Measurements from ENCODE around the gene RGR.

The RGR gene, protein sequence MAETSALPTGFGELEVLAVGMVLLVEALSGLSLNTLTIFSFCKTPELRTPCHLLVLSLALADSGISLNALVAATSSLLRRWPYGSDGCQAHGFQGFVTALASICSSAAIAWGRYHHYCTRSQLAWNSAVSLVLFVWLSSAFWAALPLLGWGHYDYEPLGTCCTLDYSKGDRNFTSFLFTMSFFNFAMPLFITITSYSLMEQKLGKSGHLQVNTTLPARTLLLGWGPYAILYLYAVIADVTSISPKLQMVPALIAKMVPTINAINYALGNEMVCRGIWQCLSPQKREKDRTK

DNA sequence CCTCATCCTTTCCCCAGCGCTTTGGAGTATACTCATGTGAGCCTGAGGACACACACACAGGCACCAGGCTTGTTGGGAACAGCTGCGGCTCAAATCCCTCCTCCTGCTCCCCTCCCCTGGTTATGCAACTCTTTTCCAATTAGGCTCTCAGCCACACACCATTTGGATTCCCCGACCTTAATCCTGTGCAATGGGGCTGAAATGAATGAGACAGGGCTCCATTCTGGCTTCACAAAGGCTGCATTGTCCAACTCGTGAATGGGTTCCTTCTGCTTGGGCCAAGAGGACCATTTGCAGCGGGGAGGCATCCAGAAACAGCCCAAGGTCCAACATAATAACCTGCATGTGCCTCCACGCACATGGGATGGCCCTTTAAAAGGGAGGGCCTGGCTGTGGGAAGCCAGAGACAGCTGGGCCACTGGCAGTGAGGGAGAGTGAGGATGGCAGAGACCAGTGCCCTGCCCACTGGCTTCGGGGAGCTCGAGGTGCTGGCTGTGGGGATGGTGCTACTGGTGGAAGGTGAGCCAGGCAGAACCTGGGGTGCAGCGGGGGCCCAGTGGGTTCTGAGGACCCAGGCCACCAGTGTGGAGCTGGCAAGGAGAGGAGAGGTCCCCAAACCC lies at the start of gene RGR:
TSS of gene RGR (plus strand) at position 403 of the 620 bp plus-strand sequence. CDS start at position 441, 38 bp downstream.
- DNase-seq (ENCODE audit: insufficient read length, low spot score) (no peak), FAIRE-seq (no peak)

DNA sequence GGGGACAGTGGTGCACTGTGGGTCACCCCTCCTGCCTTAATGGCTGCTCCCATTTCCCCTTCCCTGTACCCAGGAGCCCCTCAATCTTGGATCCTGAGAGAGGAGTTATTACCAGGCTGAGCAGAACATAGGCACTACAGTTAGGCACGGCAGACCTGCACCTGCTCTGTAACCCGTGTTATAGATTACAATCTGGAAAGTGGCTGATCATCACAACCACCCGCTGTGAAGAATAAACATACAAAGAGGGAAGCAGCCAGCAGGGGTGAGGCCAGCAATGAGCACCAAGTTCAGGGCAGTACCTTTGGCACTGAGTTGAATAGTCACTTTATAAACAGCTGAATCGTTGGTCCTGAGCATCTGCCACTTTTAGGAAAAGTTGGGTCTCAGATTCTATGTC lies 48.8 kb upstream of the RGR start:
- FAIRE-seq: no peak
- DNase-seq (ENCODE audit: insufficient read length, low spot score): no peak

DNA sequence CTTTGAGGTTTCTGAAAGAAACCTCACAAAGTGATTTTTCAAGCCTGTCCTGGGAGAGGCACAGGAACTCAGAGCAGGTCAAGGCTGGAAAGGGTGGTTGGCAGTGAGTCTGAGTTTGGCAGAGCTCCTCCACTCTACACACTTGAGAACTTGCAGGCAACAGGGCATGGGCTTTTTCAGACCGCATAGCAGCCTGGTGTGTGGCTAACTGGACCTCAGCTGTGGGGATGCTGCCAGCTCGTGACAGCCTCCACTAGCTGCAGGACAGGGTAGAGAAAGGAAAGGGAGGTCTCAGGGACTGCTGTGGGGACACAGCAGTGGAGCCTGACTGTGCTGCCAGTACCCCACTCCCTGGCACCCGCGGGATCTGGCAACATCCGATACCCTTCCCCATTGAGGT lies 47.9 kb upstream of the RGR start:
- FAIRE-seq (no peak), DNase-seq (ENCODE audit: insufficient read length, low spot score) (no peak)

DNA sequence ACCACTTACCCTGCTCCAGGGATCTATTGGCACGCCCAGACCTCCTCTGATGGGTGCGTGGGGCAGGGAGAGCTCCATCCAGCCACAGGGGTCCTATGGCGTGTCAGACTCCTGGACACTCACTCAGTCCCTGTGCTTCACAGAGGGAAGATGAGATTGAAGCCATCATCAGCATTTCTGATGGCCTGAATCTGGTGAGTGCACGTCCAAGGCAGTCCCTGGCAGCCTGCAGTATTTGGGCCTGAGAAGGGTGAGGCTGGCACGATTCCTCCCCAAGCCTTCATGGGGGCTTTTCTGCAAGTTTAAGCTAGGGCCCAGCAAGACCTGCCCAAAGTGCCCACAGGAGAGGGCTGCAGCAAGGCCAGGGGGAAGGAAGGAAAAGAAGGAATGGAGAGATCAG lies 47.2 kb upstream of the RGR start:
- no peak for DNase-seq (ENCODE audit: insufficient read length, low spot score)
- no peak for FAIRE-seq

DNA sequence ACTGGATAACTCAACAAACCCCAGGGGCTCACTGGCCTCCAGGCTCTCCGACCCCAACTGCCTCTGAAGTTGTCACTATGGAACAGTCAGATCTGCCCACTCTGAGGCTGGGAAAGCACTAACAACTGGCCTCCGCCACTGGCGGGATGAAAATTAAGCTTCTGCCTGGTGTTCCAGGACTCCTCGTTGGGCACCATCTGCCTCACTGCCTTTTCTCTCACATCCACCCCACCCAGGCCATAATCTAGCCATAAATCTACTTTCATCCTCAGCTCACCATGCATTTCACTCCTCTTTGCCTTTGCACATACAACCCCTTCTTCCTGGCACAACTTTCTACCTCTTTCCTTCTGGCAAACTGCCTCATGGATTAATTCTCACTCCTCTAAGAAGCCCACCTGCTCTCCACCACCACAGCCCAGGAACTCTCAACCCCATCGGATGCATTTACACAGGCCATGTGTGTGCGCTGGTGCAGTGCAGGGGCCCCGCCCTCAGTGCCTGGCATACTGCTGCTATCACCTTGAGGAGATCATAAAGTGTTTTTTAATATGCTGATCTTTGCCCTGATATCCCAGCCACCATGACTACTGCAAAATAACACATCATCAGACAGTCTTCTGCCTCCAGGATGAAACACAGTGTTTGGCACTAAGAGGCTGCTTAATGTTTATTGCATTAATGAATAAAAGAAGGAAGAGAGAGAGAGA lies 46.5 kb upstream of the RGR start:
- FAIRE-seq: no peak
- no peak for DNase-seq (ENCODE audit: insufficient read length, low spot score)

DNA sequence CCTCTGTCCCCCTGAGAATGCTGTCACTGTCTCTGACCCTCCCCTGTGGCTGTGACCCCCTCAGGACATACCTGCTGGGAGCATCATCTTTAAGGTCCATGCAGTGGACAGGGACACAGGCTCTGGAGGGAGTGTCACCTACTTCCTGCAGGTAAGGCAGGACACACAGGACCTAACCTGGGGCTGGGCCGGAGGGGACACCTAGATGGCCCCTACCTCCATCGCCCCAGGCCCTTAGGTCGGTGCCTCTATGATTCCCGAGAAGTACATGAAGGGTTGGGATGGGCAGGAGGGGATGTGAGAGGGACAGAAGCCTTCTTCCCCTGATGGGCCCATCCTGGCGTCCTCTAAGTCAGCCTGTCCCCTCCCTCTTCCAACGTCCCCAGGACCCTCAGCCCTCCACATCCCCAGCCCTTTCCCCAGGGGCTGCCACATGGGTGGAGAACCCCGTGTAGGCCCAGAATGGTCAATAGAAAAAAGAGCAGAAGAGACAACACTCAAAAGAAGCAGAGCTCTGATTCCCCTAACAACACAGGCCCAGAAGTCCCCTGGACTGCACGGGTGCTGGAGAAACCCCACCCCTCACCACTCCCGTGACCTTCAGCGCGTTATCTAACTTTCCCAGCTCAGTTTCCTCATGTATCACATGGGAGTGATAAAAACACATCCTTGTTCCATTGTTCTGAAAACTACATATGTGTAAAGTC lies 44.2 kb upstream of the RGR start:
- DNase-seq (ENCODE audit: insufficient read length, low spot score): no peak
- FAIRE-seq: no peak

DNA sequence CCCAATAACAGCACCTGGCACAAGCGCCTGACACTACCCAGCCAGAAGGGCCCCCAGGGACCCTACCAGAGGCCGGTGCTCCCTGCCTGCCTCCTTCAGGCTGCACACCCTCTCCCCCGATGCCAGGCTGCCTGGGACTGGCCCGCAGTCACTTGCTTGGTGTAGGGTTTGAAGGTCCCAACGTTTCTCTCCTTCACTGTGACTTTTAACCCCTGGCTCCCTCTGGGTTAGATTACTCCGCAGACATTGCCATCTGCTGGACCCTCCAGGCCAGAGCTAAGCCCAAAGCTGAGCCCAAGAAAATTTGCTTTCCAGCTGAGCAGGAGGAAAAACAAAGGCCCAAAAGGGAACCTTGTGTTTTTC lies 43.6 kb upstream of the RGR start:
- no peak for DNase-seq (ENCODE audit: insufficient read length, low spot score)
- no peak for FAIRE-seq

DNA sequence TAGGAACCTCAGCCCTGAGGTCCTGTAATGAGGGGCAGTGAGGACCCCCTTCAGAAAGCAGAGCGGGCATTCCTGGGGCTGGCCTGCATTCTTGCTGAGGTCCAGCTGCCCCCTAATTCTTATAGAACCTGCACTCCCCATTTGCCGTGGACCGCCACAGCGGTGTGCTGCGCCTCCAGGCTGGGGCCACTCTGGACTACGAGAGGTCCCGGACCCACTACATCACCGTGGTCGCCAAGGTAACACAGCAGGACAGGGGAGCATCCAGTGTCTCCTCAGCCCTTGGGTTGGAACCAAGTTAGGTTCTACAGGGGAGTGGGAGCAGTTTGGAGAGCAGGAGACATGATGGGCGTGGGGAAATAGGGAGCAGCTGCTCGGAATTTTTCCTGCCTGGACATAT lies 43.2 kb upstream of the RGR start:
- FAIRE-seq (no peak), DNase-seq (ENCODE audit: insufficient read length, low spot score) (no peak)

DNA sequence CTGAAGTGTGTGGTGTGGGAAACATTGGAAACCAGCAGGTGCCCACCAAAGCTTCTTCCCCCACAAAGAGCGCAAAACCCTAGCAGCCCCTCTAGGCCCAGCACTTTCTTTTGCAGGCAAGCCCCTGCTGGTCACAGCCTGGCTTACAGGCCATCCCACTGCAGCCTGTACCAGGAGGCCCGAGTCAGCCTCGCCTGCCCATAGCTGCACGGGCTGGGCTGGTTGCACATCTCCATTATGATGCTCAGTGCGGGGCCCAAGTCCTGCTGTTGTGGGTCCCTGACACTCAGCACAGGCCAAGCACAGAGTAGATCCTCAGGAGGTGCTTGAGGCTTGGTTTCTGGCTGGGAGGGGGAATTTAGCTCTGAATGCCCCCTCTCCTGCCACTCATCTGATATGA lies 42.5 kb upstream of the RGR start:
- no peak for DNase-seq (ENCODE audit: insufficient read length, low spot score)
- no peak for FAIRE-seq

DNA sequence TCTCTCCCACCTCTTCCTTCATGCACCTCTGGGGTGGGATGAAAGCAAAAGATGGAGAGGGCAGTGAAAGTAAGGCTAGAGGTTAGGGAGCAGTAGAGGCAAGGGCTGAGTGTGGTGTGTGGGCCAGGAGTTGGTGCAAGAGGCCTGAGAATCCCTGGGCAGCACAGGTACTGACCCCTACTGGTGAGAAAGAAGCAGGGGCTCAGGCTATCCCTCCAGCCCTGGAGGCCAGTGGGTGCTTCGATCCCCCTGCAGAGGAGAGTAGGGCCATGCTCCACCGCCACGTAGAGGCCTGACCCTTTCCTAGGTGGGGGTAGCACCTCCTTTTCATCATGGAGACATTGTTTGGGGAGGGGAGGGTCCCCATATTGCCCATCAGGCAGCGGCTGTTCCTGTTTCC lies 40.7 kb upstream of the RGR start:
- no peak for DNase-seq (ENCODE audit: insufficient read length, low spot score)
- FAIRE-seq: no peak

DNA sequence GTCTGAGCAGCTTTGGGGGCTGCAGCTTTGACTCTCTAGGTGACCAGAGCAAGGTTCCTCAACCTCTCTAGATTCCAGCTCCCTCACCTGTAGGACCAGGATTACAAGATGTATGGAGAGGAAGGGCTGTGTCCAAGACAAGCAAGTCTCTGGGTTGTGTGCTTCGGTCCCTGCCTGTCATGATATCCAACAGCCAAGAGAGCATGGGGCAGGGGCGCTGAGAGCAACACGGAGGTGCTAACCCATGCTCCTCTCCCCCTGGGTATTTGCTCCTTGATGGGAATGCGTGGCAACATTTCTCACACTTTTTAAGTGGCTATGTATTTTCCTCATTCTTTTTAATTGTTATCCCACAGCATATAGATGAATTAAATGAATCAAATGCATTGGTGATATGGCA lies 40.2 kb upstream of the RGR start:
- DNase-seq (ENCODE audit: insufficient read length, low spot score) (no peak), FAIRE-seq (no peak)

DNA sequence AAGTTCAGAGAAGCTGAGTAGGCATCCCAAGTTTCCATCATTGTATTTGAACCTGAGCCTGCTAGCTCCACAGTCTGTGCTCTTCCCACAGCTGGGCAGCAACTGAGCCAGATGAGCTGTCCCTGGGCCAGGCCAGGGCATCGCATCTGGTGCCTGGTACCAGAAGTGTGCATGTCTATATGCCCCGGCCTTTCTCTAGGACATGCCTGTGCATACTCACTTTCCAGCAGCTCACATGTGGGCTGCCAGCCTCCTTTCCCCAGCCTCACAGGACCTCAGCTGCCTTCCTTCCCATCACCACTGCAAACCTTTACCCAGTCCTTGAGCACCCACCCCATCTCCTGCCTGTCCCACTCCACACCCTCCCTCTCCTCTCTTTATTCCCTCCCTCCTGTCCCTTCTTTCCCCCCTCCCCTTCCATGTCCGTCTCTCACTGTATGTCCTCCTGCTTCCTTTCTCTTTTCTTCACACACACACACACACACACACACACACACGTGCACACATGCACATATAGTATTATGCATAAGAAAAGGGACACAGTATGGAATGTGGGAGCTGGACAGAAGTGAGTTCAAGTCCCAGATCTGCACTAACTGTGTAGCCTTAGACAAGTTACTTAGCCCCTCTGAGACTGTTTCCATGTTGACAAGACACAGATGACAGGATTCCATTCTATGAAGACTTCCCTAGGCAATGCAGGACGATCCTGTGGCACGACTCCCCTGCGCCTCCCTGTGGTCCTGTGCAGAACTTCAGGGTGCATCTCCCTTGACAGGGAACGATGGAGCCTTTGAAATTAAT lies 39.6 kb upstream of the RGR start:
- peak; percentile 57 for DNase-seq (ENCODE audit: insufficient read length, low spot score)
- no peak for FAIRE-seq

DNA sequence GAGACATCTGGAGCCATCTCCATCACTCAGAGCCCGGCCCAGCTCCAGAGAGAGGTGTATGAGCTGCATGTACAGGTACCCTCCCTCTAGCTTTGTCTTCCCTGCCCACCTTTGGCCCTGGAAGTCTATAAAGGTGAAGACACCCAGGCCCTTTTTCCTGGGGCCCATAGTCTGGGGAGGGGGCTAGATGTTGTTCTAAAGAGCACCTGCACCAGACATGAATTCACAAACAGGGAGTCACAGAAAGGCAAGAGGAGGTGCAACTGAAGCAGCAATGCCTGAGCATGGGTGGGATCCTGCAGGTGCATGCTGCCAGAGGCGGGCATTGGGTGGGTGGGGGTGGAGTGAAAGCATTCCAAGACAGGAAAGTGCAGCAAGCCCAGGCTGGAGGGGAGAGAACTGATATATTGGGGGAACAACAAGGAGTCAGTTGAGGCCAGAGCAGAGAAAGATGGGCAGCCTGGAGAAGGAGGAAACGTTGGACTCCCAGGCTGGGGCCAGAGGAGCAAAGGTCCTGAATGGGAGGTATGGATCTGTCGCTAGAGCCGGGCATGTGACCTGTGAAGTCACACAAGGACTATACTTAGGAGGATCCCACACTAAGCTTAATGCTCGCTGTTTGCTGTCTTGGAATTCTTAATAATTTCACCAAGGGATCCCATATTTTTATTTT lies 38.9 kb upstream of the RGR start:
- FAIRE-seq: no peak
- no peak for DNase-seq (ENCODE audit: insufficient read length, low spot score)

DNA sequence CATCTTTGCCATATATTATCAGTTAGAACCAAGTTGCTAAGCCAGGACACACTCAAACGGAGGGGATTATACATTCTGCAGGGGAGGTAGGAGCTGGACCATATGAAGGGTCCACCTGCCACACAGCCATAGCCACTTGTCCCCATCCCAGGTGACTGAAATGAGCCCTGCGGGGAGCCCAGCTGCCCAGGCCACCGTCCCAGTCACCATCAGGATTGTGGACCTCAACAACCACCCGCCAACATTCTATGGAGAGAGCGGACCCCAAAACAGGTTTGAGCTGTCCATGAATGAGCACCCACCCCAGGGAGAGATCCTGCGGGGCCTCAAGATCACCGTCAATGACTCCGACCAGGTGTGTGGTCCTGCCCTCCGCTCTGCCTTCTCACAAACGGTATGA lies 36.8 kb upstream of the RGR start:
- DNase-seq (ENCODE audit: insufficient read length, low spot score) (no peak), FAIRE-seq (no peak)

DNA sequence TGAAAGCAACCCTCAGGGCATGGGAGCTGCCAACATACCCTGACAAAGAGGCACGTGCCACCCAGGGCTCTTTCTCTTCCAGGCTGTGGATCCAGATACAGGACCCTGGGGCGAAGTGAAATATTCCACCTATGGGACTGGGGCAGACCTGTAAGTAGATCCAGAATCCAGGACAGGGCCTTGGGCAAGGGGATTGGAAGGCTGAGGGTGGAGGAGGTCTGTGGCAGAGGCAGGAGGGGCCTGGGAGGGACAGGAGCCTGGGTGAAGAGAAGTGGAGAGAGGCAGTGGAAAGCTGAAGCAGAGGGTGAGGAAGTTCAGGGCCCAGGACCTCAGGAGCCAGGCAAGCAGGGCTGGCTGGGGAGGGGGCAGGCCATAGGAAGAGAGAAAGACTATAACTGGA lies 33.3 kb upstream of the RGR start:
- no peak for DNase-seq (ENCODE audit: insufficient read length, low spot score)
- no peak for FAIRE-seq

DNA sequence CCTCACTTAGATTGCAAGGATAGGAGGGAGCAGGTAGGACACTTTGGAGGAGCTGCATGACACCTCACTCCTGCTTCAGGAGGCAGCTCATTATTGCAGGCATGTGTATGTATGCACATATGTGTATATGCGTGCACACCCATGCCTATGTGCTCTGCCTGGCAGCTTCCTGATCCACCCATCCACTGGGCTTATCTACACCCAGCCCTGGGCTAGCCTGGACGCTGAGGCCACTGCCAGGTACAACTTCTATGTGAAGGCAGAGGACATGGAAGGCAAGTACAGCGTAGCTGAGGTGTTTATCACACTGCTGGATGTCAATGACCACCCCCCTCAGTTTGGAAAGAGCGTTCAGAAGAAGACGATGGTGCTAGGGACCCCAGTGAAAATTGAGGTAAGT lies 32.8 kb upstream of the RGR start:
- DNase-seq (ENCODE audit: insufficient read length, low spot score) (no peak), FAIRE-seq (no peak)

DNA sequence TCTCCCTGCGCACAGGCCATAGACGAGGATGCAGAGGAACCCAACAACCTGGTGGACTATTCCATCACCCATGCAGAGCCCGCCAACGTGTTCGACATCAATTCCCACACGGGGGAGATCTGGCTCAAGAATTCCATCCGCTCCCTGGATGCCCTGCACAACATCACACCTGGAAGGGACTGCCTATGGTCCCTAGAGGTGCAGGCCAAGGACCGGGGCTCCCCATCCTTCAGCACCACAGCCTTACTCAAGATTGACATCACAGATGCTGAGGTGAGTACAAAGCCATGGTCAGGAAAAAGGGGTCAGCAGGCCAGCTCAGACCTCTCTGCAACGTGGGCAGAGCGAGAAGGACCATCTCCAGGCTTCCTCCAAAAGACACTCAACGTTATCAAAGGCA lies 31.8 kb upstream of the RGR start:
- DNase-seq (ENCODE audit: insufficient read length, low spot score): no peak
- FAIRE-seq: no peak

DNA sequence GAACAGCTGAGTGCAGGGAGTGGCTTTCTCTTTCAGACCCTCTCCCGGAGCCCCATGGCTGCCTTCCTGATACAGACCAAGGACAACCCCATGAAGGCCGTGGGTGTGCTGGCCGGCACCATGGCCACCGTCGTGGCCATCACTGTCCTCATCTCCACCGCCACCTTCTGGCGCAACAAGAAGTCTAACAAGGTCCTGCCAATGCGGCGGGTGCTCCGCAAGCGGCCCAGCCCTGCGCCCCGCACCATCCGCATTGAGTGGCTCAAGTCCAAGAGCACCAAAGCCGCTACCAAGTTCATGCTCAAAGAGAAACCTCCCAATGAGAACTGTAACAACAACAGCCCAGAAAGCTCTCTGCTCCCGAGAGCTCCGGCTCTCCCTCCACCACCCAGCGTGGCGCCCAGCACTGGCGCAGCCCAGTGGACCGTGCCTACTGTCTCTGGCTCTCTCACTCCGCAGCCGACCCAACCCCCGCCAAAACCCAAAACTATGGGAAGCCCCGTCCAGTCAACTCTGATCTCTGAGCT lies 30.7 kb upstream of the RGR start:
- DNase-seq (ENCODE audit: insufficient read length, low spot score): no peak
- FAIRE-seq: no peak

DNA sequence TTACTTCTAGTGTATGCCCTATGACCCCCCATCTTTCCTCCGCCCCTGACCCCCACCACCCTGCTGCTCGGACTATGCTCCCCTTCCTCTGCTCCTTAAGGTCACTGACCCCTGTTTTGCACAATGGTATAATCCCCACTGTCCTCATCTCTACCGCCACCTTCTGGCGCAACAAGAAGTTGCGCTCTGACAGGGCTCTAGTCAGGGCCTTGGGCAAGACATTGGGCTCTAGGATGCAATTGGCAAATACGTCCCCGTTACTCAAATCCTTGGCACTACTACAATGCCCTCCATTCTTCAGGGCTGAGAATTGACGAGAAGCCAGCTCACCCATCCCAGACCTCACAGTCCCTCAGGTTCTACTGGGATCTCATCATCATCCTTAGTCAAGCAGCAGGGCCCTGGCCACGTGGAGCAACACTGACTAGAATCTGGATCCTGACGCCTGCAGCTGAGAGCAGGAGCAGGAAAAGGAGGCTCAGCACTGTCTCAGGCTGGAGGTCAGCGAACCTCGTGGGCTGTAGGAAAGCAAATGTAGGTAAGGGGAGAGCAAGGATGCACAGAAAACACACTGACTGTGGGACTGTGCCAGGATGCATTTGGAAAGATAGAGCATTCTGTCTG lies 30.1 kb upstream of the RGR start:
- FAIRE-seq (no peak), DNase-seq (ENCODE audit: insufficient read length, low spot score) (no peak)

DNA sequence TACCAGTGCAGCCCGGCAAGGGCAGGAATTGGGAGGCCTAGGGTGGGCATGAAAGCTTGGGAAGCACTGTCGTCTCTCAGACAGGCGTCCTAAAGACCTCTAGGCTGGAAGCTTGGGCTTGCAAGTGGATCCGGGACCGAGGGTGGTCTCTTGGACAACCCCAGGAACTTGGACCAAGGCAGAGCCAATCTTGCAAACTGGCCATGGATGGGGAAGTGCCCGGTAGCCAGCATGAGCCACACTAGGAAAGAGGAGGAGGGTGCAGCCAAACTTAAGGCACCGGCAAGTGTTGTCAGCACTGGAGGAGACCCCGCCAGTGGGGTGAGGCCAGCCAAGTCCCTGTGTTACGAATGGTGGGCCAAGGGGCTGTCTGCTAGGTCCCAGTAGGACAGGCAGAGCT lies 28.0 kb upstream of the RGR start:
- DNase-seq (ENCODE audit: insufficient read length, low spot score) (no peak), FAIRE-seq (no peak)
